Endometrial microvascular endothelial cells (primary cell): ENCODE measurements around the gene LIPJ. TPM values are rescaled to one million over a fixed set of nuclear protein-coding genes. Genes with fewer than 3 reads are reported as not detected.

Experiments
- total RNA-seq: library from RNA; depleted of rRNA; stranded (reverse); fragments of >200 nt; gene quantifications from one replicate; pipeline ENCODE4 v1.2.3, GENCODE V29; 2015; ENCODE audit errors: inconsistent ontology term

The LIPJ gene
- total RNA-seq, 1 donor from 2014 or later: not detected

Other genes starting within 250 kb of the LIPJ start
- gene RNLS, start 3.4 kb upstream of the LIPJ start, total RNA-seq: 5.0 TPM
- gene LIPF, start 77.7 kb downstream of the LIPJ start, total RNA-seq: not detected
- not detected for gene LIPK, start 119.5 kb downstream of the LIPJ start, total RNA-seq
- gene LIPN, start 173.3 kb downstream of the LIPJ start, total RNA-seq: not detected
- not detected for gene LIPM, start 216.0 kb downstream of the LIPJ start, total RNA-seq